K562 (cell line): ENCODE data around the gene TRIM71. TPM values are rescaled to one million over a fixed set of nuclear protein-coding genes. Genes with fewer than 3 reads are reported as not detected.
A peak's percentile ranks its signal among the peaks of the same experiment; 100 is the strongest.

Source experiments
- DPF2 ChIP-seq: fragments of 450-650 bp; IDR thresholded peaks from 2 replicates; pipeline ENCODE4 v1.6.1; 2016
- E4F1 ChIP-seq: fragments of 250-450 bp; sonication (Bioruptor Pico); IDR thresholded peaks from 2 replicates; pipeline ENCODE4 v1.5.0; 2021; ENCODE audit warnings: mild to moderate bottlenecking, borderline replicate concordance
- ELF4 ChIP-seq: fragments of 450-650 bp; formaldehyde crosslinking; IDR thresholded peaks from 2 replicates; pipeline ENCODE4 v1.4.0; 2022; ENCODE audit warnings: missing genetic modification characterization
- HDAC2 ChIP-seq: fragments of 450-650 bp; IDR thresholded peaks from 2 replicates; pipeline ENCODE4 v1.6.1; 2016; ENCODE audit warnings: mild to moderate bottlenecking
- HLTF ChIP-seq: fragments of 450-650 bp; IDR thresholded peaks from 2 replicates; pipeline ENCODE4 v1.6.1; 2016
- HNRNPLL ChIP-seq: fragments of 200-400 bp; formaldehyde crosslinking; IDR thresholded peaks from 2 replicates; pipeline ENCODE4 v1.6.1; 2017; ENCODE audit warnings: low read length, low read depth, mild to moderate bottlenecking; ENCODE audit not compliant: poor library complexity, severe bottlenecking
- KHSRP ChIP-seq: fragments of 450-650 bp; IDR thresholded peaks from 2 replicates; pipeline ENCODE4 v1.6.1; 2017
- LARP7 ChIP-seq: fragments of 450-650 bp; IDR thresholded peaks from 2 replicates; pipeline ENCODE4 v1.6.1; 2016
- MAFG ChIP-seq: fragments of 450-650 bp; conservative IDR thresholded peaks from 2 replicates; pipeline ENCODE4 v1.6.1; 2016; ENCODE audit warnings: missing genetic modification characterization, missing compliant biosample characterization
- MYBL2 ChIP-seq, 2 experiments: fragments of 450-650 bp in 1 of 2; sonication (generic) in 1 of 2; formaldehyde crosslinking in 1 of 2; IDR thresholded peaks; 2 replicates each; pipeline versions ENCODE4 v1.6.1 to v1.8.1; 2017 to 2022; ENCODE audit warnings: borderline replicate concordance in 1 of 2, inconsistent platforms in 1 of 2, low read depth in 1 of 2, mild to moderate bottlenecking in 1 of 2, missing genetic modification reagents in 1 of 2, moderate library complexity in 1 of 2
- NCOA4 ChIP-seq: fragments of 450-650 bp; IDR thresholded peaks from 2 replicates; pipeline ENCODE4 v1.6.1; 2018; ENCODE audit warnings: mild to moderate bottlenecking; ENCODE audit not compliant: partially characterized antibody
- NR3C1 ChIP-seq: sonication (generic); formaldehyde crosslinking; IDR thresholded peaks from 2 replicates; pipeline ENCODE4 v1.8.1; 2022; ENCODE audit warnings: missing genetic modification reagents
- POLR2AphosphoS5 ChIP-seq: IDR thresholded peaks from 2 replicates; pipeline ENCODE4 v1.6.1; 2011; ENCODE audit warnings: mild to moderate bottlenecking, low read depth, low read length, moderate library complexity; ENCODE audit not compliant: control insufficient read depth, insufficient read depth
- PRPF4 ChIP-seq: fragments of 200-400 bp; formaldehyde crosslinking; IDR thresholded peaks from one replicate; pipeline ENCODE4 v1.6.1; 2017; ENCODE audit warnings: low read length, low read depth, mild to moderate bottlenecking; ENCODE audit not compliant: insufficient read depth, poor library complexity, severe bottlenecking
- RBFOX2 ChIP-seq: fragments of 200-400 bp; formaldehyde crosslinking; IDR thresholded peaks from 2 replicates; pipeline ENCODE4 v1.6.1; 2017; ENCODE audit warnings: low read depth, mild to moderate bottlenecking, low read length, moderate library complexity
- RFX5 ChIP-seq: IDR thresholded peaks from 2 replicates; pipeline ENCODE4 v1.6.1; 2011; ENCODE audit warnings: low read depth, mild to moderate bottlenecking, improper control_type of control experiment, low read length
- SMARCA4 ChIP-seq: fragments of 450-650 bp; IDR thresholded peaks from 2 replicates; pipeline ENCODE4 v1.6.1; 2016
- TCF7L2 ChIP-seq: fragments of 150-350 bp; IDR thresholded peaks from 2 replicates; pipeline ENCODE4 v1.6.1; 2016; ENCODE audit warnings: low read depth, mild to moderate bottlenecking, low read length, moderate library complexity
- TGIF2 ChIP-seq: sonication (generic); formaldehyde crosslinking; IDR thresholded peaks from 2 replicates; pipeline ENCODE4 v1.8.1; 2022; ENCODE audit warnings: mild to moderate bottlenecking, missing genetic modification reagents, moderate library complexity
- YBX1 ChIP-seq: fragments of 450-650 bp; IDR thresholded peaks from 2 replicates; pipeline ENCODE4 v1.7.1; 2016; ENCODE audit warnings: mild to moderate bottlenecking
- ZEB2 ChIP-seq: fragments of 450-650 bp; IDR thresholded peaks from 2 replicates; pipeline ENCODE4 v1.6.1; 2016
- ZFP36 ChIP-seq: fragments of 150-350 bp; IDR thresholded peaks from 2 replicates; pipeline ENCODE4 v1.6.1; 2018; ENCODE audit warnings: low read length, low read depth; ENCODE audit not compliant: partially characterized antibody
- ZNF140 ChIP-seq: fragments of 250-450 bp; sonication (Bioruptor Pico); IDR thresholded peaks from 2 replicates; pipeline ENCODE4 v1.8.0; 2021; ENCODE audit warnings: moderate library complexity, mild to moderate bottlenecking, inconsistent platforms
- ZNF277 ChIP-seq: fragments of 250-450 bp; sonication (Bioruptor Pico); IDR thresholded peaks from 2 replicates; pipeline ENCODE4 v1.8.0; 2022; ENCODE audit warnings: inconsistent platforms, mild to moderate bottlenecking, moderate library complexity, borderline replicate concordance
- ZNF707 ChIP-seq: fragments of 250-450 bp; sonication (Bioruptor Pico); conservative IDR thresholded peaks from 2 replicates; pipeline ENCODE4 v1.8.0; 2022; ENCODE audit warnings: inconsistent platforms, mild to moderate bottlenecking, moderate library complexity
- polyA plus RNA-seq, 8 experiments: library from polyadenylated mRNA; depleted of rRNA in 4 of 8; stranded (reverse) in 5 of 8; unstranded in 3 of 8; fragments of >200 nt; fragmentation: Nextera tagmentation in 2 of 8; fragmentation: Illumina TruSeq in 1 of 8; extraction: Ambion mirVana in 2 of 8; extraction: Trizol in 1 of 8; gene quantifications; 2 replicates each; pipeline versions ENCODE4 v1.2.1 to v1.2.3, GENCODE V29; 2011 to 2014; ENCODE audit warnings: inconsistent platforms in 1 of 8, missing spikeins in 1 of 8
- total RNA-seq, 7 experiments: library from RNA; depleted of rRNA in 6 of 7; stranded (reverse); fragments of >200 nt in 6 of 7; fragmentation: Illumina TruSeq in 2 of 7; extraction: Trizol in 2 of 7; gene quantifications; 2 replicates each; pipeline versions ENCODE4 v1.2.1 to v1.2.3, GENCODE V29; 2011 to 2021; ENCODE audit warnings: low replicate concordance in 1 of 7
- TF ChIP-seq, protein P1 (sequence below): sonication (generic); IDR thresholded peaks from 2 replicates; pipeline ENCODE4 v1.6.1; 2016

Gene TRIM71
- total and polyA plus RNA-seq, 9 of the 15 experiments (the other 6 are each of a cell fraction or from before 2014, with no cell fraction given), result 0.04 to 0.11 TPM; not detected in 7

DNA sequence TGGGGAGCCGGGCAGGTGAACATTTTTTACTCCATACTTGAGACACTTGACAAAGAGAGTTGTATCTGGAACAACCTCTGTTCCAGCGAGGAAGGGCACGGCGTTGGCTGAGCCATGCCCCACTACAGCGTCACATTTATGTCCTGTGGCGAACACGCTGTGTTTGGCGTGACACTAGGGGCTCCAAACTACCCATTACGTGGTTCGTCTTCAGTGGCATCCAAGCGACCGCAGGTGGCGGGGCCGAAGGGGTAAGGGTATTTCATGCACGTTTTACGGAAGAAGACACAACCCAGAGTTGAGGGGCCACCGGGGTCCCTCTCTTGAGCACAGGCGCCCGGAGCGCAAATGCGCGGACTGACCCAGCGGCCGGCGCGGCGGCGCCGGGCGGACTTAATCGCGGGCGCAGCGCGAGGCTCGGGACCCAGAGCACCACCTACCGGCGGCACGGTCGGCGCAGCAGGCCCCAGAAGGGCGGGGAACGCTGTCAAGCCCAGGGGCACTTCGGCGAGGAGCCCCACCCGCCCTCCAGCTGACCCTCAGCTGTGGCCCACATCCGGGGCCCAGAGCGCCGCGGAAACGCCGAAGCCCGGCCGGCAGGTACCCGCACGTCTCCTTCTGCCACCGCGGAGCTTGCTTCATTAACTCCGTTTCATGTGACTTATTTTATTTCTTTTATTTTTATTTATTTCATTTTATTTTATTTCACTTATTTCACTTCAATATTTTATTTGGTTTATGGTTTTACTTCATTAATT lies 36.4 kb upstream of the TRIM71 start (continued):
- TF ChIP-seq ZNF140 (CRISPR knock-in tag), result no peak
- TF ChIP-seq TCF7L2, result no peak
- no peak for TF ChIP-seq HLTF
- no peak for TF ChIP-seq ZEB2
- no peak for TF ChIP-seq NCOA4
- TF ChIP-seq ZNF277, result no peak
- TF ChIP-seq MYBL2 (IDR thresholded peaks at IDR 0.05; ENCODE audit: low read depth), result no peak
- TF ChIP-seq MYBL2 (CRISPR knock-in tag; IDR thresholded peaks at IDR 0.05; ENCODE audit: borderline replicate concordance), result no peak
- peak; percentile 82; the same call in 1 of the 2 replicates for TF ChIP-seq TGIF2 (CRISPR knock-in tag)
- no peak for TF ChIP-seq DPF2
- TF ChIP-seq HNRNPLL, result peak; percentile 88
- TF ChIP-seq POLR2AphosphoS5, result no peak
- TF ChIP-seq NR3C1, result no peak
- no peak for TF ChIP-seq E4F1 (CRISPR knock-in tag)
- TF ChIP-seq, protein P1, sequence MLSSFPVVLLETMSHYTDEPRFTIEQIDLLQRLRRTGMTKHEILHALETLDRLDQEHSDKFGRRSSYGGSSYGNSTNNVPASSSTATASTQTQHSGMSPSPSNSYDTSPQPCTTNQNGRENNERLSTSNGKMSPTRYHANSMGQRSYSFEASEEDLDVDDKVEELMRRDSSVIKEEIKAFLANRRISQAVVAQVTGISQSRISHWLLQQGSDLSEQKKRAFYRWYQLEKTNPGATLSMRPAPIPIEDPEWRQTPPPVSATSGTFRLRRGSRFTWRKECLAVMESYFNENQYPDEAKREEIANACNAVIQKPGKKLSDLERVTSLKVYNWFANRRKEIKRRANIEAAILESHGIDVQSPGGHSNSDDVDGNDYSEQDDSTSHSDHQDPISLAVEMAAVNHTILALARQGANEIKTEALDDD, result no peak
- no peak for TF ChIP-seq RFX5
- no peak for TF ChIP-seq KHSRP
- no peak for TF ChIP-seq ZFP36
- no peak for TF ChIP-seq SMARCA4
- peak; percentile 84 for TF ChIP-seq HDAC2
- TF ChIP-seq MAFG (tag), result no peak
- TF ChIP-seq LARP7, result no peak
- TF ChIP-seq YBX1, result no peak
- TF ChIP-seq RBFOX2, result peak; percentile 81
- TF ChIP-seq ZNF707 (CRISPR knock-in tag), result no peak
- TF ChIP-seq ELF4 (CRISPR knock-in tag), result no peak
- peak; percentile 32 for TF ChIP-seq PRPF4
